GM21367 (cell line): Measurements from ENCODE around the gene RBP3.

Experiments
- ATAC-seq: cut with Tn5 transposase; IDR thresholded peaks from one replicate; pipeline ENCODE4 v1.9.1; 2021; ENCODE audit not compliant: unreplicated experiment

RBP3 gene

GRCh38 chr10:47348138-47348651 lies at the start of gene RBP3:
Gene RBP3, plus strand, starts transcription at chr10:47348363. Its CDS starts 122 bp downstream, at chr10:47348485.
- no peak for ATAC-seq

DNA sequence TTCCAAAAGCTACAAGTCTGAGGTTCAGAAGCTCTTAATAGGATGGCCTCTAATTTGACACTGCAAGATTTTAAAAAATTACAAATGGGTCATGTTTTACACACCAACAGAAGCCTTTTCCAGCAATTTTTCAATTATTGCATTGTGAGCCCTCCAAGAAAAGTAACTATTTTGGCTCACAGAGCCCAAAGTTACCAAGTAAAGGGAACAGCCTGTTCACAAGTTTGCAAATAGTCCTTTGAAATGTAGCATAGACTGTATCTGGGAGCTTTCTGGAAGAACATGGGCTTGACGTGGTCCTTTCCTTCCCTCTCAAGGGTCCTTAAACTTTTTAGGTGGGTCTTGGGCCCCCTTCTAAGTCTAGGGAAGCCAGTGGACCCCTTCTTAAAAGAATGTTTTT lies 49.4 kb upstream of the RBP3 start:
- ATAC-seq, result no peak

GRCh38 chr10:47299611-47300428 lies 48.3 kb upstream of the RBP3 start, which contains the start of gene GDF10:
Gene GDF10, plus strand, starts transcription at chr10:47300197. Its CDS starts 455 bp downstream, at chr10:47300652.
- ATAC-seq, result no peak

DNA sequence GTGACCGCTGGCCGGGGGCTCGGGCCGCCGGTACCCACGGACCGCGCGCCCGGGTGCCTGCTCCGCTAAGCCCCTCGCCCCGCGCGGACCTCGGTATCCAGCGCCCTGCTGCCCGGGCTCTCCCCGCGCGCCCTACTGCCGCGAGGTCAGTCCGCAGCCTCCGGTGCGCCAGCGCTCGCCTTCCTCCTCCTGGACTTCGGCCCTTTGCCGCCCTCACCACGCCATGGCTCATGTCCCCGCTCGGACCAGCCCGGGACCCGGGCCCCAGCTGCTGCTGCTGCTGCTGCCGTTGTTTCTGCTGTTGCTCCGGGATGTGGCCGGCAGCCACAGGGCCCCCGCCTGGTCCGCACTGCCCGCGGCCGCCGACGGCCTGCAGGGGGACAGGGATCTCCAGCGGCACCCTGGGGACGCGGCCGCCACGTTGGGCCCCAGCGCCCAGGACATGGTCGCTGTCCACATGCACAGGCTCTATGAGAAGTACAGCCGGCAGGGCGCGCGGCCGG lies 47.7 kb upstream of the RBP3 start:
- no peak for ATAC-seq

- no peak for ATAC-seq
Measured at GRCh38 chr10:47301833-47302232, 46.3 kb upstream of the RBP3 start.

- ATAC-seq, result no peak
Measured at GRCh38 chr10:47303105-47303504, 45.1 kb upstream of the RBP3 start.

DNA sequence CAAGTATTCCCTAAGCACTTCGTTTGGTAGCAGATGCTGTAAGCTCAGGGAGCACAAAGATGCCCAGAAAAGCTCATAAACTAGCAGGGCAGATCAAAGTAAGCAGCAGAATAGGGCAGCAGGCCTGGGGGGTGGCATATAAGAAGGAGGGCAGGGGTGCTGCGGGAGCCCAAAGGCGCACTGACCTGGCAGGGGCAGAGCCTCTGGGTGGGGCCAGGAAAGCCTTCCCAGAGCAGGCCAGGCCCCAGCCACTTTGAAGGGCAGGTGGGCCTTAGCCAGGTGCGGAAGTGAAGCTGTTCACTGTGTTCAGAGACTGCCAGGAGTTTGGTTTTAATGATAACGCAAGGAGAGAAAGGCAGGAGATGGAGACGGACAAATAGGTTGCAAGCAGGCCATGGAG lies 44.3 kb upstream of the RBP3 start:
- no peak for ATAC-seq

DNA sequence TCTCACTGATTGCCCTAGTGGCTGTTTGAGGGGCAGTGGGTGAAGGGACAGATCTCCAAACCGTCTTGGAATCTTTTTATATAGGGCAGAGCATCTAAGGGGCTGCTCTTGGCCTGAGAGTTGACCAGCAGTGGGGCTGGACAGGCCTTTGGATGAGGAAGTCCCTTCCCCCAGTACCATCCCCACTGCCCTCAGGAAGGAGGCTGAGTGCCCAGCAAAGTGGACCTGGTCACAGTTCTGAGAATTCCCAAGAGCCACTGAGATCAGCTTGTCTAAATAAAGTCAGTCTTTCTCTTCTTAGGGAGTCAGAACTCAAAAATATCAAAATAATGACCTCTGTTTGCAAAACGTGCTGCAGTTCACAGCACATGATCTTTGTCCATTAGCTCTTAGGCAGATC lies 42.6 kb upstream of the RBP3 start:
- no peak for ATAC-seq

- no peak for ATAC-seq
Measured at GRCh38 chr10:47306387-47307210, 41.6 kb upstream of the RBP3 start.

DNA sequence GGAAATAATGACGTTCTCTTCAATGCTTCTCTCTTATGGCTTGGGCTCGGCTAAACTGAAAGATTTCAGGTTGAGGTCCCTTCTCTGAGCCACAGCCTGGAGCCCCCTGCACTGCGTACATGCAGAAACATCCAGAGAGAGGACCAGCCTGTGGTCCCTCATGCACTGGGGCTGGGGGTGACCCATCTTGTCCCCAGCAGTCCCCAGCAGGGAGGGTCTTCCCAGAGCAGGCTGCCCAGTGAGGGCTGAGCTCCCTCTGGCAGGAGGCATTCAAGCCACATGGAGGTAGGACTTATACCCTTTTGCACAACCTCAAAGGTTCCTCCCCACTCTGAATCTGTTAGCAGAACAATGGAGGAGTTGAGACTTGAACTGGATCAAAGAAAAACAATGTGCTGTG lies 40.8 kb upstream of the RBP3 start:
- no peak for ATAC-seq

- no peak for ATAC-seq
Measured at GRCh38 chr10:47308775-47309174, 39.4 kb upstream of the RBP3 start.

GRCh38 chr10:47309408-47310089 lies 38.6 kb upstream of the RBP3 start:
- no peak for ATAC-seq

GRCh38 chr10:47310090-47310505 lies 38.1 kb upstream of the RBP3 start:
- no peak for ATAC-seq

DNA sequence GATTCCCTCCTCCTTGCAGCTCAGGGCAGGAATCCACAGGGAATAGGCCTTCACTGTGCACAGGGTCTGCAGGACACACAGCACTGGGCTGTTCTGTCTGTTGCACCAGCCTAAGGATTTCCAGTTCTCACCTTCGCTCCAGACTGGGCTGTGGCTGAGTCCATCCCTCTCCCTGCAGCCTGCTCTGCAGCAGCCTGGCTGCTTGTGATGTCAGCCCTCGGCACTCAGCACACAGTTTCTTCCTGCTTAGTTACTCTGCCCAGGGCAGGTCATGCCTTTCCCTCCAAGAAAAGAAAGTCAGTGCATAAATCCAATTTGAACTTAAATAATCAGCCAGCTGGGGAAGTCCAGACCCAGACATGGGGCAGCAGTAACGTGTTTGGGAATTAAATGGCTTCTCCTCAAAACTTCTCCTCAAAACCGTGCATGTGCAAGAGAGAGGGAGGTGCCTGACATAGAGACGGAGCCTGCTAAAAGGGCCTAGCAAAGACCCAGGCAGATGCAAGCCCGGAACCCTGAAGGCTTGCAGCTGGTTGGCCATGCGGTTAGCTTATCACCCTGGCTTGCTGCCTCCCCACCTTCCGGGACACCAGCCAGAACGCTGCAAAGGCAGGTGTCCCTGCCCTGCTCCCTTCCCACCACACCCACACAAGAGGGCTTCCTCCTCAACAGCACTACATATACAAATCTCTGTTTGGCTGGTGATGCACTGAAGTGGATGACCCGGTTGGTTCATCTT lies 36.8 kb upstream of the RBP3 start:
- no peak for ATAC-seq

GRCh38 chr10:47311932-47312662 lies 36.1 kb upstream of the RBP3 start:
- no peak for ATAC-seq

- no peak for ATAC-seq
Measured at GRCh38 chr10:47312663-47312995, 35.5 kb upstream of the RBP3 start.

GRCh38 chr10:47314416-47314970 lies 33.7 kb upstream of the RBP3 start:
- no peak for ATAC-seq

DNA sequence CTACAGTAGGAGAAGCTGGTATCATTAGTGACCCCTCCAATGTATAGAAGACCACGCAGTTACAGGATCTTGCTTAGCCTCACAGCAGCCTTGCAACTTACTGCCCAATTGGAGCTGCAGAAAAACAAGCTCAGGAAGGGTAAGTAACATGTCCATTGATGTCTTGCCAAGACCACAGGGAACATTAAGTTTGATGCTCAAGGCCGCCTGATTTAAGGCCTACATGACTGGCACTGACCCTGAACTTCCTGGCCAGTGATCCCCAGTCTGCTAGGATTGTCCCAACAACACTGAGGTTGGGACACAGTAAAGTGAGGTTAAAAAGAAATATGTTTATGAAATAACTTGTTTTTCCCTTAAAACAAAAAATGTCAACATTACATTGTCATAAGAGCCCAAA lies 32.7 kb upstream of the RBP3 start:
- ATAC-seq, result no peak

- ATAC-seq, result no peak
Measured at GRCh38 chr10:47316131-47316530, 32.0 kb upstream of the RBP3 start.

GRCh38 chr10:47317251-47317650 lies 30.9 kb upstream of the RBP3 start:
- ATAC-seq, result no peak
